Midbrain (tissue), 1 donor: ENCODE data around the gene EXOC5.

Source experiments
- DNase-seq: peaks from one replicate; lab custom pipeline; 2025; lab: John Stamatoyannopoulos, UW

Gene EXOC5

DNA sequence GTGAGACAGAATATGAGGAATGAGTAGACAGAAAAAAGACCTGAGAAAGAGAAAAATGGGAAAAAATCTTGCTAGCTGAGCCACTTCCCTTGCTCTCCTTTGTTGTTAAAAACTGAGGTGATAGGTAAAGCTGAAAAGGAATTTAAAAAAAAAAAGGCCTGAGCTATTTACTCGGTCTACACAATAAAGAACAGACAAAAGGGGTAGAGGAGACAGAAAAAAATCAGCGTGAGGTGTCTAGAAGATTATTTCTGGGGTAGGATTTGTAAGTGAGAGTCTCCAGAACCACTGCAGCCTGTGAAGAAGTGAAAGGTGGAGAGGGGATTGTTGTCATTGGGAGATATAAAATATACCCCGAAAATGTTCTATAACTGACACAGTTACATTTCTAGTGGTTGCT is 98.8 kb downstream of the EXOC5 start:
- no peak for DNase-seq

DNA sequence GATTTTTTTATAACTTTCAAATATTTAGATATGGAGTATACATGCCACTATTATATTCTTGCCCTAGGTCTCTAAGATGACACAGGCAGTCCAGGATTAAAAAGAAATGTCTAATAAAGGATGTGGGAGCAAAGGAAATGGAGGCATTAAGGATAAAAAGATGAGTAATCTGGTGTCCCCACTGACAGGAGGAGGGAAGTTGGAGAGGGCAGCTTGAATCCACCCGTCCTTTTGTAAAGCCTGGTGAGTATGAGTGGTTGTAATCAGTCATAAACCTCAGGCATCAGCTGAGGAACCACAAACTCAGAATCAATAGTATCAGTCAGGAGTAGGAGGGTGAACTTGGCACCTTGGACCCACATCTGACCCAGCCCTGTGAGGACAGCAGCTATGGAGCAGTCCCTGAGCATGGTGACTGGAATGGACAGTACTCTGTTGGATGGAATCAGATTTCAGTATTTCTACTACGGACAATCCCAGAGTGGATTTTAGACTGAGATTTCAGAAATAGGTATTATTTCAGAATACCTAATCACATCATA is 100.5 kb downstream of the EXOC5 start:
- no peak for DNase-seq

DNA sequence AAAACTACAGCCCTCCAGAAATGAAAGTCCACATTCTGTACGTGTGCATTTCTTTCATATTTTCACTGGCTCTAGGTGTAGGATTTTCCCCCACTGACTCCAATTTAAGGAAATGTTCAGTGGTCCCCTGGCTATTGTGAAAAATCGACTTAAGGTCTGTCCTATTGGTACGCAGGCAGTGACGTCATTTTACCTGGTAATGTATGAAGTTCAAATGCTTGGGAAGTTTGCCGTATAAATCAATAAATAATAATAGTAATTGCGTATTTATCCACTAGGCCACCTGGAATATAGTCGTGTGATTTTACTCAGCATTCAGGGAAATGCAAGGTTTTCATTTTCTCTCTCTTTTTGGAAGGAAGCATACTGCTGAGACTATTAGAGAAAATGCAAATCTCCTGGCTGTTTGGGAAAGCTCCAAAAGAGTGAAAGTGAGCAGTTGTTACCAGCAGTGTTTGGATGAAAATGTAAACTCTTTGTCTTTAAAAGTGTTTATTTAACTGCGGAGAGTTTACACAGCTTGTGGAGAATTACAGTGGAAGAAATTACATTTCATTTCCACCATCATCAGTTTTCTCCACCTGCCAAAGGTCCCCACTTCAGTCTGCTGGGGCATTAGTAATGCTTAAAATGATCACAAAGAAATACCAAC is 107.0 kb downstream of the EXOC5 start:
- DNase-seq: no peak

DNA sequence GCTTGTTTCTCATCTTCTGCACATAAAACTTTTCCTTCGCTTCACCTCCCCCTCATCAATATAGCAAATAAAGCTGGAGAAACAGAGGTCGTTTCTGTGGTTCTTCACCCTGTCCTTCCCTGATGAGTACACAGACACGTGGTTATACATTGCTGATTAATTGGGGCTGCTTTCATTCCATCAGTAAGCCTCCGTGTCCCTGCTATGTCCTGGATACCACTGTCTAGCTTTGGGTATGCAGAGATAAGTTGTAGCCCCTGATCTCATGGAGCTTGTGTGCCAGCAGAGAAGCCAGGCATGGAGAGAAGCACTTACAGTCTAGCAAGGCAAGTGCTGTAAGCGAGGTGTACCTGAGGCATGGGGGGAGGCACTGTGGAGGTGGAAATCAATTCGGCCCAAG is 108.4 kb downstream of the EXOC5 start:
- no peak for DNase-seq

DNA sequence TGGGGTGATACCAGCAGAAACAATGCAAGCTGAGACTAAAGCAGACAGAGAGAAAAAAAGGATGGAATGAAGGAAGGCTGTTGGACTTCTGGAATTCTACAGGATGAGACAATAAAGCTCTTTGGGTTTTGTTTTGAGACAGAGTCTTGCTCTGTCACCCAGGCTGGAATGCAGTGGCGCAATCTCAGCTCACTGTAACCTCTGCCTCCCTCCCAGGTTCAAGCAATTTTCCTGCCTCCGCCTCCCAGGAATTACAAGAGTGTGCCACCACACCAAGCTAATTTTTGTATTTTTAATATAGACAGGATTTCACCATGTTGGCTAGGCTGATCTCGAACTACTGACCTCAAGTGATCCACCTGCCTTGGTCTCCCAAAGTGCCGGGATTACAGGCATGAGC is 115.4 kb downstream of the EXOC5 start:
- DNase-seq: no peak
